ENCODE data around the gene CACNA1H. TPM values are rescaled to one million over a fixed set of nuclear protein-coding genes. Genes with fewer than 3 reads are reported as not detected.
A peak's percentile ranks its signal among the peaks of the same experiment; 100 is the strongest.

The CACNA1H gene
- total and polyA plus RNA-seq, 2 of the 8 experiments (the other 6 are each of a cell fraction or from before 2014, with no cell fraction given) = 14.0 to 28.7 TPM

GRCh38 chr16:1150511-1150982 lies 2.4 kb upstream of the CACNA1H start:
- Histone ChIP-seq H3K23ac (ENCODE audit: insufficient read length) (no peak overlapping the region), H3K4ac (replicated peaks; ENCODE audit: insufficient read length, low read depth, low read length) (no peak overlapping the region), H2BK120ac (replicated peaks; ENCODE audit: low read depth, low read length) (no peak overlapping the region), H2BK20ac (ENCODE audit: low read length) (no peak overlapping the region), H2AFZ (ENCODE audit: low read length) (no peak overlapping the region), H3K79me2 (ENCODE audit: control insufficient read depth in 1 of 2, insufficient read depth in 2 of 2, low read length in 2 of 2) (peaks cover 0 to 12% of the 10 kb centered on the region in 2 experiments; a peak in 1 of 4 replicates), H3K4me1 (replicated peaks in 1 of 4; ENCODE audit: control insufficient read depth in 3 of 4, insufficient read depth in 4 of 4, low read length in 3 of 4) (peaks cover 0 to 16% (median 9%) of the 10 kb centered on the region in 4 experiments; a peak in 5 of 7 replicates), H3K56ac (replicated peaks; ENCODE audit: insufficient read length, low read depth, low read length) (no peak overlapping the region), H4K5ac (ENCODE audit: insufficient read length, low read depth, low read length) (no peak overlapping the region), H4K8ac (ENCODE audit: extremely low read depth, insufficient read depth, low read length) (no peak overlapping the region), H3K14ac (ENCODE audit: insufficient read length) (no peak overlapping the region), H3K79me1 (ENCODE audit: low read depth, low read length) (peaks cover 4% of the 10 kb centered on the region), H3K36me3 (ENCODE audit: control insufficient read depth in 2 of 4, insufficient read depth in 4 of 4, low read length in 3 of 4) (no peaks in the 10 kb centered on the region), H3K27ac (ENCODE audit: low read depth, low read length) (no peak overlapping the region), H4K91ac (replicated peaks; ENCODE audit: insufficient read length, low read length) (no peak overlapping the region), H2AK5ac (ENCODE audit: low read depth, low read length) (no peak overlapping the region), H3K23me2 (ENCODE audit: low read depth, low read length) (peaks cover 3% of the 10 kb centered on the region; the same call in 1 of the 2 replicates), H2BK12ac (ENCODE audit: low read depth, low read length) (no peak overlapping the region), H4K20me1 (replicated peaks in 1 of 2; ENCODE audit: control insufficient read depth in 1 of 2, insufficient read depth in 2 of 2, low read length in 2 of 2) (peaks cover 0 to 9% of the 10 kb centered on the region in 2 experiments), H3K4me3 (ENCODE audit: extremely low read depth in 1 of 4, insufficient read depth in 2 of 4, low read depth in 3 of 4, low read length in 4 of 4) (no peak overlapping the region), H3K4me2 (ENCODE audit: insufficient read depth in 1 of 2, low read depth in 2 of 2, low read length in 2 of 2) (no peak overlapping the region), H3K9ac (replicated peaks in 1 of 4; ENCODE audit: extremely low read depth in 1 of 4, low read depth in 3 of 4, low read length in 3 of 4) (no peak overlapping the region), H3K9me3 (ENCODE audit: insufficient read depth in 2 of 2, low read depth in 1 of 2, low read length in 1 of 2) (peaks cover 0 to 3% of the 10 kb centered on the region in 2 experiments; a peak in 2 of 4 replicates), H2BK5ac (ENCODE audit: low read depth, low read length) (no peak overlapping the region), H3K27me3 (replicated peaks in 1 of 4; ENCODE audit: control insufficient read depth in 3 of 4, extremely low read depth in 1 of 4, insufficient read depth in 3 of 4, low read length in 3 of 4) (peaks cover 0 to 4% (median 0%) of the 10 kb centered on the region in 4 experiments; a peak in 2 of 7 replicates), H2BK15ac (ENCODE audit: low read length) (no peak overlapping the region), H3K18ac (ENCODE audit: extremely low read depth, low read length) (no peak overlapping the region)
- 80% methylated on average over 19 of the region's 21 CpGs; no CpG with 5 or more reads in 1 of the 2 experiments for WGBS, 2 experiments (ENCODE audit: extremely low coverage in 1 of 2, insufficient coverage in 1 of 2, insufficient read length in 1 of 2, insufficient replicate concordance in 2 of 2, low coverage in 1 of 2, low lambda C conversion rate in 2 of 2, missing lambda C conversion rate in 1 of 2)
- ChIA-PET POLR2A (ENCODE audit: partially characterized antibody) (interaction anchor here (1.1 kb wide), 1 partner anchor 41 kb away, joined by 4 read pairs; no protein-coding TSS in a partner anchor), CTCF (ENCODE audit: partially characterized antibody) (interaction anchor here (0.7 to 2.0 kb wide), 3 partner anchors 16 to 50 kb away, joined by 3 to 5 read pairs (median 5); no protein-coding TSS in a partner anchor)
- FAIRE-seq = no peak
- TF ChIP-seq SP4 (IDR thresholded peaks at IDR 0.05; ENCODE audit: low read length) (no peak), ATF2 (IDR thresholded peaks at IDR 0.05; ENCODE audit: low read length) (no peak), KDM1A (IDR thresholded peaks at IDR 0.05; ENCODE audit: borderline replicate concordance, low read length) (peak; percentile 98), HDAC2 (IDR thresholded peaks at IDR 0.05; ENCODE audit: borderline replicate concordance in 1 of 2, low read depth in 2 of 2, low read length in 2 of 2) (peak in 1 of 2 experiments; percentile 92; a peak in 1 of 4 replicates), TAF1 (IDR thresholded peaks at IDR 0.05; ENCODE audit: low read depth, low read length) (0 out of 2 replicates have a peak, but pooled peaks have one; percentile 19), CTCF (IDR thresholded peaks at IDR 0.05; ENCODE audit: control extremely low read depth in 1 of 3, insufficient read depth in 1 of 3, low read depth in 1 of 3, low read length in 3 of 3) (peak in 2 of 3 experiments; percentile 8 to 30; a peak in 2 of 4 replicates), TBP (IDR thresholded peaks at IDR 0.05; ENCODE audit: low read depth, low read length) (no peak), BRCA1 (IDR thresholded peaks at IDR 0.05; ENCODE audit: low read depth, low read length) (no peak)
- DNase-seq (ENCODE audit: low read depth in 1 of 2, low spot score in 2 of 2) = peak in 1 of 2 experiments; percentile 74
